GM23338 (cell line): Measurements from ENCODE around the gene PPP1R14B. TPM values are rescaled to one million over a fixed set of nuclear protein-coding genes. Genes with fewer than 3 reads are reported as not detected.

Experiments
- ATAC-seq: fragments of 200-7000 bp; cut with Tn5 transposase; 3 replicates; pipeline ENCODE4 v1.9.1; 2020
- DNase-seq: peaks from one replicate; pipeline ENCODE4 v3.0.0-alpha.2; 2015; ENCODE audit warnings: low spot score
- H2AFZ ChIP-seq: fragments of 200-600 bp; sonication (generic); 2 replicates; pipeline ENCODE4 v1.8.0; 2016; ENCODE audit warnings: antibody characterized with exemption, mild to moderate bottlenecking, moderate library complexity
- H3F3A ChIP-seq: fragments of 200-600 bp; sonication (generic); replicated peaks from 2 replicates; pipeline ENCODE4 v1.8.0; 2017; ENCODE audit warnings: antibody characterized with exemption, mixed run types, low read depth
- H3K27ac ChIP-seq: fragments of 200-600 bp; sonication (generic); 2 replicates; pipeline ENCODE4 v1.6.1; 2016; ENCODE audit warnings: low read depth
- H3K27me3 ChIP-seq: fragments of 200-600 bp; sonication (generic); 2 replicates; pipeline ENCODE4 v1.8.0; 2016; ENCODE audit warnings: mild to moderate bottlenecking, mixed run types, moderate library complexity; ENCODE audit not compliant: insufficient read depth
- H3K36me3 ChIP-seq: fragments of 200-600 bp; sonication (generic); 2 replicates; pipeline ENCODE4 v1.8.0; 2016; ENCODE audit warnings: mild to moderate bottlenecking; ENCODE audit not compliant: insufficient read depth
- H3K4me1 ChIP-seq: fragments of 200-600 bp; sonication (generic); 2 replicates; pipeline ENCODE4 v1.8.0; 2016; ENCODE audit warnings: mild to moderate bottlenecking, moderate library complexity; ENCODE audit not compliant: insufficient read depth
- H3K4me2 ChIP-seq: fragments of 200-600 bp; sonication (generic); 2 replicates; pipeline ENCODE4 v1.7.1; 2017; ENCODE audit warnings: mixed run types
- H3K4me3 ChIP-seq: fragments of 200-600 bp; sonication (generic); 2 replicates; pipeline ENCODE4 v1.6.1; 2016; ENCODE audit warnings: mixed run types
- H3K79me2 ChIP-seq: fragments of 200-600 bp; sonication (generic); replicated peaks from 2 replicates; pipeline ENCODE4 v1.8.0; 2017; ENCODE audit warnings: mild to moderate bottlenecking; ENCODE audit not compliant: insufficient read depth
- H3K9me2 ChIP-seq: fragments of 200-600 bp; sonication (generic); 2 replicates; pipeline ENCODE4 v1.8.0; 2017; ENCODE audit not compliant: insufficient read depth
- H4K20me1 ChIP-seq: fragments of 200-600 bp; sonication (generic); replicated peaks from 2 replicates; pipeline ENCODE4 v1.8.0; 2017; ENCODE audit warnings: mild to moderate bottlenecking; ENCODE audit not compliant: insufficient read depth
- H3K27ac Mint-ChIP-seq: 2 replicates; pipeline ENCODE4 v1.8.0; 2020; ENCODE audit warnings: inconsistent platforms, mild to moderate bottlenecking, moderate library complexity, mixed read lengths
- H3K27me3 Mint-ChIP-seq: 3 replicates; pipeline ENCODE4 v1.8.0; 2022; ENCODE audit warnings: low read depth, mild to moderate bottlenecking, moderate library complexity, mixed read lengths, inconsistent platforms; ENCODE audit not compliant: insufficient read depth, poor library complexity
- H3K36me3 Mint-ChIP-seq: 3 replicates; pipeline ENCODE4 v1.8.0; 2021; ENCODE audit warnings: low read depth, mild to moderate bottlenecking, inconsistent platforms, moderate library complexity, mixed read lengths
- H3K4me1 Mint-ChIP-seq: 3 replicates; pipeline ENCODE4 v1.8.0; 2020; ENCODE audit warnings: mild to moderate bottlenecking, inconsistent platforms, mixed read lengths
- H3K4me3 Mint-ChIP-seq: 3 replicates; pipeline ENCODE4 v1.8.0; 2021; ENCODE audit warnings: moderate library complexity, mild to moderate bottlenecking, inconsistent platforms, mixed read lengths
- H3K9me3 Mint-ChIP-seq: 3 replicates; pipeline ENCODE4 v1.8.0; 2020; ENCODE audit warnings: moderate library complexity, mild to moderate bottlenecking, inconsistent platforms, mixed read lengths
- EZH2 ChIP-seq: fragments of 200-600 bp; sonication (generic); IDR thresholded peaks from one replicate; pipeline ENCODE4 v1.8.0; 2017; ENCODE audit warnings: antibody characterized with exemption, mild to moderate bottlenecking, low read depth; ENCODE audit not compliant: unreplicated experiment
- EZH2phosphoT487 ChIP-seq: fragments of 200-600 bp; sonication (generic); IDR thresholded peaks from one replicate; pipeline ENCODE4 v1.8.1; 2018; ENCODE audit warnings: antibody characterized with exemption; ENCODE audit not compliant: unreplicated experiment
- JUNB ChIP-seq: IDR thresholded peaks from one replicate; pipeline ENCODE4 v1.6.1; 2016; ENCODE audit warnings: antibody characterized with exemption; ENCODE audit not compliant: unreplicated experiment
- NANOG ChIP-seq: IDR thresholded peaks from 2 replicates; pipeline ENCODE4 v1.6.1; 2016; ENCODE audit warnings: antibody characterized with exemption, borderline replicate concordance
- POLR2AphosphoS5 ChIP-seq: IDR thresholded peaks from 2 replicates; pipeline ENCODE4 v1.6.1; 2016; ENCODE audit warnings: antibody characterized with exemption, low read depth
- REST ChIP-seq: IDR thresholded peaks from one replicate; pipeline ENCODE4 v1.6.1; 2018; ENCODE audit warnings: antibody characterized with exemption; ENCODE audit not compliant: unreplicated experiment
- STAT1 ChIP-seq: IDR thresholded peaks from one replicate; pipeline ENCODE4 v1.6.1; 2016; ENCODE audit warnings: antibody characterized with exemption; ENCODE audit not compliant: unreplicated experiment
- ZNF114 ChIP-seq: fragments of 250-450 bp; sonication (Bioruptor Pico); IDR thresholded peaks from 2 replicates; pipeline ENCODE4 v1.5.0; 2020; ENCODE audit warnings: mild to moderate bottlenecking, moderate library complexity
- ZNF331 ChIP-seq: fragments of 250-450 bp; sonication (Bioruptor Pico); IDR thresholded peaks from 2 replicates; pipeline ENCODE4 v1.5.0; 2020; ENCODE audit warnings: low read depth, mild to moderate bottlenecking, moderate library complexity
- polyA plus RNA-seq: library from polyadenylated mRNA; unstranded; fragments of >200 nt; fragmentation: Nextera tagmentation; extraction: Ambion mirVana; gene quantifications from 2 replicates; pipeline ENCODE4 v1.2.1, GENCODE V29; 2016
- total RNA-seq: library from RNA; depleted of rRNA; stranded (reverse); fragments of >200 nt; shearing (Covaris generic); gene quantifications from 2 replicates; pipeline ENCODE4 v1.2.3, GENCODE V29; 2014
- TF ChIP-seq, protein P1 (sequence below), 2 experiments: fragments of 200-600 bp in 1 of 2; sonication (generic) in 1 of 2; conservative IDR thresholded peaks; 2 replicates each; pipeline versions ENCODE4 v1.5.1 to v1.6.1; 2016 to 2017; ENCODE audit warnings: antibody characterized with exemption in 2 of 2, low read depth in 2 of 2, mild to moderate bottlenecking in 2 of 2, moderate library complexity in 1 of 2
- TF ChIP-seq, protein P2 (sequence below): IDR thresholded peaks from 2 replicates; pipeline ENCODE4 v1.6.1; 2016; ENCODE audit warnings: antibody characterized with exemption

The PPP1R14B gene
- total and polyA plus RNA-seq, 2 experiments from 2014 or later = 250 to 315 TPM

DNA sequence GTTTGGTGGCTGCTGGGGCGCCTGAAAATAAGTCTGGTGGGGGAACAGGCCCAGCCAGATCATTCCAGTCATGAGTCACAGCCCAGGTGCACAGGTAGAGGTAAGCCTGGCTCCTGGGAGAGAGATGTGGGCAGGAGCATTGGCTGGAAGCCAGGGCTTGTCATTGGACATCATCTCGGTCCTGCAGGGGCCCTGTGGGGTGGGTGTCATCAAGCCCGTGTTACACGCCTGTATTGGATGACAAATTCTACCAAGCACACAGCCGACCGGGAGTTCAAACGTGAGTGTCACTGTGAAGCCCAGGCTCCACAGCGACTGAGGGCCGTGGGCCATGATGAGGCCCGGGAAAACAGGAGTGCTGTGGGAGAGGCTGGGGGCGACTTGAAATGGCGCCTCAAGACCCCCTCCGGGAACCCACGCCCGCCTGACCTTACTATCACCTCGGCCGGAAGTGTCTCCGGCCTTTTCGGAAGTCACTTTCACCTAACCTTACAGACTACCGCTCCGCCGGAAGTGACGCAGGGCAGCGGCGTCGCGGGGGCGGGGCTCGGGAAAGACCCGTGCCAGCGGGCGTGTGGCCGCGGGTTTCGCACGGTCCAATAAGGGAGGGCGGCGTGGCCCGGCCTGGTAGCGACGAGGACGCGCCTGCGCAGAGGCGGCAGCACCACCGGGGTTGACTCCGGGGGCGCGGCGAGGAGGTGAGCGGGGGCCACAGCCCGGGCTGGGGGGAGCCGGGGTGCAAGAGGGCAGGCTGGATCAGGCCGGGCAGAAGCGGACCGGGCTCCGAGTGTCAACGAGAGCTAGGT lies 6.1 kb downstream of the PPP1R14B start, which contains the start of gene FKBP2 (continued):
- TF ChIP-seq EZH2 (no peak), REST (no peak), JUNB (no peak), POLR2AphosphoS5 (peak; percentile 95), ZNF114 (no peak), EZH2phosphoT487 (no peak)
- TF ChIP-seq, protein P1, sequence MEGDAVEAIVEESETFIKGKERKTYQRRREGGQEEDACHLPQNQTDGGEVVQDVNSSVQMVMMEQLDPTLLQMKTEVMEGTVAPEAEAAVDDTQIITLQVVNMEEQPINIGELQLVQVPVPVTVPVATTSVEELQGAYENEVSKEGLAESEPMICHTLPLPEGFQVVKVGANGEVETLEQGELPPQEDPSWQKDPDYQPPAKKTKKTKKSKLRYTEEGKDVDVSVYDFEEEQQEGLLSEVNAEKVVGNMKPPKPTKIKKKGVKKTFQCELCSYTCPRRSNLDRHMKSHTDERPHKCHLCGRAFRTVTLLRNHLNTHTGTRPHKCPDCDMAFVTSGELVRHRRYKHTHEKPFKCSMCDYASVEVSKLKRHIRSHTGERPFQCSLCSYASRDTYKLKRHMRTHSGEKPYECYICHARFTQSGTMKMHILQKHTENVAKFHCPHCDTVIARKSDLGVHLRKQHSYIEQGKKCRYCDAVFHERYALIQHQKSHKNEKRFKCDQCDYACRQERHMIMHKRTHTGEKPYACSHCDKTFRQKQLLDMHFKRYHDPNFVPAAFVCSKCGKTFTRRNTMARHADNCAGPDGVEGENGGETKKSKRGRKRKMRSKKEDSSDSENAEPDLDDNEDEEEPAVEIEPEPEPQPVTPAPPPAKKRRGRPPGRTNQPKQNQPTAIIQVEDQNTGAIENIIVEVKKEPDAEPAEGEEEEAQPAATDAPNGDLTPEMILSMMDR (conservative IDR thresholded peaks at IDR 0.05; ENCODE audit: low read depth in 2 of 2) = no peak
- TF ChIP-seq, protein P2, sequence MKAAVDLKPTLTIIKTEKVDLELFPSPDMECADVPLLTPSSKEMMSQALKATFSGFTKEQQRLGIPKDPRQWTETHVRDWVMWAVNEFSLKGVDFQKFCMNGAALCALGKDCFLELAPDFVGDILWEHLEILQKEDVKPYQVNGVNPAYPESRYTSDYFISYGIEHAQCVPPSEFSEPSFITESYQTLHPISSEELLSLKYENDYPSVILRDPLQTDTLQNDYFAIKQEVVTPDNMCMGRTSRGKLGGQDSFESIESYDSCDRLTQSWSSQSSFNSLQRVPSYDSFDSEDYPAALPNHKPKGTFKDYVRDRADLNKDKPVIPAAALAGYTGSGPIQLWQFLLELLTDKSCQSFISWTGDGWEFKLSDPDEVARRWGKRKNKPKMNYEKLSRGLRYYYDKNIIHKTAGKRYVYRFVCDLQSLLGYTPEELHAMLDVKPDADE = peak; percentile 60; the same call in 1 of the 2 replicates

DNA sequence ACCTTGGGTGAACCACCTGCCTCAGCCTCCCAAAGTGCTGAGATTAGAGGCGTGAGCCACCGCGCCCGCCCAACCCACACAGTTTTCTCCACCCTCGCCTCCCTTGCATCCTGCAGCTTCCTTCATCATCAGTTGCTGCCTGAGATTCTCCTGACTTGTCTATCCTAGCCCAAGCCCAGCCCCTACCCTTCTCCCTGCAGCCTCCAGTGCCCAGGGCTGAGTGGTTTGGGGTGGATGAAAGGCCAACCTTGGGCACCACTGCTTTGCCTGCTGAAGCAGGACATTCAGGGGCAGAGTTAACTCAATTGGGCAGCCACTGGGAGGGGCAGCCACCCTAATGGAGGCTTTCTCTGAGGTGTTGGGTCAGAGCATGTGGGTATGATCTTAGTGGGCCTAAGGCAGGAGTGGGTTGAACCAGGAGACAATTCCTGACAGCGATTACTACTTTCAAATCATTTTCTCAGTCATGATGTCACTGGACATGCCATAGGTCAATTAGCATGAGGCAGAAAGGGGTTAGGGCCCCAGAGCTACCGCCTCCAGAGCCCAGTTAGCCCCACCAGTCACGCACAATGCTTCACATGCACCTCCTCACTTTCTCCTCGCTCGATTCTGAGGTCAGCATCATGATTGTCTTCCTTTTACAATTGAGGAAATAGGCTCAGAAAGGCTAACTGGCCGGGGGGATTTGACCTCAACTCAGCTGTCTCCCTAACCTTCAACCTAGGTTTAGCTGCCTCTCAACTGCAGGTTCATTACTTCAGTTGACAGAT lies 6.9 kb downstream of the PPP1R14B start:
- no peak for ATAC-seq
- Histone ChIP-seq H3K36me3 (no peaks in the 10 kb centered on the region), H3K79me2 (peaks cover 16% of the 10 kb centered on the region), H3F3A (peaks cover 33% of the 10 kb centered on the region), H3K4me1 (peaks cover 17% of the 10 kb centered on the region; the same call in 1 of the 2 replicates), H3K4me2 (peak overlapping the region; percentile 96), H2AFZ (no peak overlapping the region), H3K27me3 (no peaks in the 10 kb centered on the region), H4K20me1 (no peaks in the 10 kb centered on the region; the same call in 1 of the 2 replicates), H3K4me3 (peak overlapping the region; percentile 97), H3K27ac (peak overlapping the region; percentile 92; the same call in 1 of the 2 replicates), H3K9me2 (no peaks in the 10 kb centered on the region)
- TF ChIP-seq ZNF331 (no peak), NANOG (no peak), STAT1 (no peak), ZNF114 (no peak)
- TF ChIP-seq, protein P2 = no peak
- TF ChIP-seq, protein P1 (conservative IDR thresholded peaks at IDR 0.05; ENCODE audit: low read depth in 2 of 2) = no peak
- peaks cover 32% of the 10 kb centered on the region for H3K4me1 Mint-ChIP-seq
- peak overlapping the region; percentile 93 for H3K4me3 Mint-ChIP-seq
- no peaks in the 10 kb centered on the region for H3K9me3 Mint-ChIP-seq
- DNase-seq = no peak
- peaks cover 24% of the 10 kb centered on the region for H3K36me3 Mint-ChIP-seq
- peak overlapping the region; percentile 98 for H3K27ac Mint-ChIP-seq
- peaks cover 30% of the 10 kb centered on the region for H3K27me3 Mint-ChIP-seq
